Epithelial cell of esophagus (primary cell): ENCODE measurements around the gene TNIK.

Source experiments
- DNase-seq: peaks from one replicate; pipeline ENCODE4 v3.0.0; 2010; ENCODE audit warnings: low read depth
- H3K4me3 ChIP-seq: 2 replicates; pipeline ENCODE4 v1.5.1; 2011; ENCODE audit warnings: mild to moderate bottlenecking, low read length, control low read depth
- CTCF ChIP-seq: IDR thresholded peaks from 2 replicates; pipeline ENCODE4 v1.5.1; 2011; ENCODE audit warnings: low read depth, mild to moderate bottlenecking, low read length, control low read depth, inconsistent platforms; ENCODE audit not compliant: insufficient read depth; ENCODE audit errors: missing control alignments

Gene TNIK

GRCh38 chr3:171199473-171199829 lies 260.8 kb downstream of the TNIK start:
- H3K4me3 ChIP-seq, result no peak overlapping the region
- DNase-seq, result no peak
- no peak for TF ChIP-seq CTCF

GRCh38 chr3:171198781-171199472 lies 261.3 kb downstream of the TNIK start:
- no peak for TF ChIP-seq CTCF
- no peak for DNase-seq
- H3K4me3 ChIP-seq, result no peak overlapping the region

GRCh38 chr3:171195686-171196085 lies 264.5 kb downstream of the TNIK start:
- TF ChIP-seq CTCF, result peak; percentile 22
- H3K4me3 ChIP-seq, result no peak overlapping the region
- peak; percentile 61 for DNase-seq

GRCh38 chr3:171194965-171195364 lies 265.2 kb downstream of the TNIK start:
- DNase-seq, result no peak
- H3K4me3 ChIP-seq, result no peak overlapping the region
- TF ChIP-seq CTCF, result no peak

GRCh38 chr3:171193693-171194092 lies 266.5 kb downstream of the TNIK start:
- H3K4me3 ChIP-seq, result no peak overlapping the region
- no peak for DNase-seq
- TF ChIP-seq CTCF, result no peak

- no peak for TF ChIP-seq CTCF
- DNase-seq, result peak; percentile 56
- H3K4me3 ChIP-seq, result no peak overlapping the region
These were observed 267.9 kb downstream of the TNIK start for GRCh38 chr3:171192176-171192854.

GRCh38 chr3:171190668-171191067 lies 269.5 kb downstream of the TNIK start:
- peak; percentile 58 for DNase-seq
- no peak overlapping the region for H3K4me3 ChIP-seq
- no peak for TF ChIP-seq CTCF
